ENCODE data around the gene EEFSEC.

Gene EEFSEC

DNA sequence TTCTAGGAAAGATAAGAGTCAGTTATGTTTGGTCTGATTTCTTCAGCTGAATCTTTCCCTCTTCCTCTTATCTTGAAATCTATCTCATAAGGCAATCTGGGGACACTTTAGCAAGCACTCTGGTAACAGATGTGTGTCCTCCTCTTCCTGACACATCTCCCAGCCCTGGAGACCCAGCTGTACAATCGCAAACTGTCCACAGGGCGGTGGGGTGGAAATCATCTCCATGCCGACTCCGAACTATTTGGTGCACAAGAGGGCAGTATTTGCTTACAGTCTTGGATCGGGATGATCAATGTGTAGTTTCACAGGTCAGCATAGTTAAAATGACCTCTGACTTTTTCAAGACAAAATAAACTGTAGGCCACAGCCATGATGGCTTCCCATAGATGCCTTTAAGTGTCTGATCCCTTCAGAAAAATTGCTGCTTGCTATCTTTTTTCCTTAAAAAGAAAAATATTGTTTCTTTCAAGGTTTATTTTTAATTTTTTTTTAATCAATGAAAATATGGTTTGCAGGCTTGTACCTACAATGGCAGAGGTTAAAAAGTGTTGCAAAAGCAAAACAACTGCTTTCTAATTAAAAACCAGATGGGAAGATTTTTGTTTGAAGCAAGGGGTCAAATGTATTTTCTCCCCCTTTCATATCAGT, 17.7 kb downstream of the EEFSEC start:
- Mint-ChIP-seq H3K9me3 (no peaks in the 10 kb centered on the region), H3K27ac (peak overlapping the region; percentile 18 to 62 (median 30)), H3K4me1 (peaks cover 58% of the 10 kb centered on the region), H3K27me3 (ENCODE audit: low read depth) (no peaks in the 10 kb centered on the region), H3K4me3 (peak overlapping the region in 1 of 3 experiments; percentile 31), H3K36me3 (ENCODE audit: low read depth) (peaks cover 4% of the 10 kb centered on the region)
- TF ChIP-seq, protein P1, sequence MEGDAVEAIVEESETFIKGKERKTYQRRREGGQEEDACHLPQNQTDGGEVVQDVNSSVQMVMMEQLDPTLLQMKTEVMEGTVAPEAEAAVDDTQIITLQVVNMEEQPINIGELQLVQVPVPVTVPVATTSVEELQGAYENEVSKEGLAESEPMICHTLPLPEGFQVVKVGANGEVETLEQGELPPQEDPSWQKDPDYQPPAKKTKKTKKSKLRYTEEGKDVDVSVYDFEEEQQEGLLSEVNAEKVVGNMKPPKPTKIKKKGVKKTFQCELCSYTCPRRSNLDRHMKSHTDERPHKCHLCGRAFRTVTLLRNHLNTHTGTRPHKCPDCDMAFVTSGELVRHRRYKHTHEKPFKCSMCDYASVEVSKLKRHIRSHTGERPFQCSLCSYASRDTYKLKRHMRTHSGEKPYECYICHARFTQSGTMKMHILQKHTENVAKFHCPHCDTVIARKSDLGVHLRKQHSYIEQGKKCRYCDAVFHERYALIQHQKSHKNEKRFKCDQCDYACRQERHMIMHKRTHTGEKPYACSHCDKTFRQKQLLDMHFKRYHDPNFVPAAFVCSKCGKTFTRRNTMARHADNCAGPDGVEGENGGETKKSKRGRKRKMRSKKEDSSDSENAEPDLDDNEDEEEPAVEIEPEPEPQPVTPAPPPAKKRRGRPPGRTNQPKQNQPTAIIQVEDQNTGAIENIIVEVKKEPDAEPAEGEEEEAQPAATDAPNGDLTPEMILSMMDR (IDR thresholded peaks at IDR 0.05; ENCODE audit: unreplicated experiment in 3 of 3), result peak; percentile 93 to 95 (median 94)

DNA sequence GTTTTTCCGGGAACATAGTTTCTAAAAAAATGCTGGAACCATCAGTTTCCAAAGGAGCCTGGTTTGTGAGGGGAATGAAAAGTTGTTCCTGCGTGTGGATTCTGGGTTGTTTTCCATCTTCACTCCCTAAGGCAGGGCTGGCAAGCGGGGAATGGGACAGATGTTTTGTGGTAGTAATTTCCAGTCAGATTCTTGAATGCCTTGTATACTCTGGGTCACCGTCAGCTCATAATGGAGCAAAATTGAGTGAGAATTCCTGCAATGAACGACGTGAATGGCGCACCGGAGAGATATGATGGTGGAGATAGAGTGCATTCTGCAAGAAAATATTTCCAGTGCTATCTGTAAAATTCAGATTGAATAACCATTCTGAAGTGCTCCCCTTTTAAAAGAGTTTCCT, 19.9 kb downstream of the EEFSEC start:
- Mint-ChIP-seq H3K27ac (peak overlapping the region; percentile 20 to 95 (median 59)), H3K4me1 (peaks cover 54% of the 10 kb centered on the region), H3K27me3 (ENCODE audit: low read depth) (no peaks in the 10 kb centered on the region), H3K4me3 (peak overlapping the region in 1 of 3 experiments; percentile 37), H3K36me3 (ENCODE audit: low read depth) (no peaks in the 10 kb centered on the region), H3K9me3 (no peaks in the 10 kb centered on the region)
- TF ChIP-seq, protein P1 (IDR thresholded peaks at IDR 0.05; ENCODE audit: unreplicated experiment in 3 of 3), result no peak

DNA sequence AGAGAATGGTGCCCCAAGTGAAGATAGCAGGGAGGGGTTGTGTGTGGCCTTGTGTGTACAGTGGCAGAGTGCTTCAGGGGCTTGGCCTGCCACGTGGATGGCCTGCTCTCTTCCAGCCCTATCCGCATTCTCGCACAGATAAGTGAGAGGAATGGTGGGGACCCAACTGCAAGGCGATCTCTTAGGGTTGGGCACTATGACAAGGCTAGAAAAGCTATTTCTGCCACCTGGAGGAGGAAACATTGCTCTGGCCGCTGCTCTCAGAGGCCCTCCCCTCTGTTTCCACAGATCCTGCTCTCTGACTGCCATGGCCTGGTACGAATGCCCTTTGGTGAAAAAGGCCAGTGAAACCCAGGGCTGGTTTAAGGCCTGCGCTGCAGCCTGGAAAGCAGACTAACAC, 20.6 kb downstream of the EEFSEC start:
- H3K27ac Mint-ChIP-seq, result peak overlapping the region; percentile 20 to 95 (median 59)
- no peaks in the 10 kb centered on the region for H3K36me3 Mint-ChIP-seq (ENCODE audit: low read depth)
- H3K4me3 Mint-ChIP-seq, result no peak overlapping the region
- H3K27me3 Mint-ChIP-seq (ENCODE audit: low read depth), result no peaks in the 10 kb centered on the region
- TF ChIP-seq, protein P1 (IDR thresholded peaks at IDR 0.05; ENCODE audit: unreplicated experiment in 3 of 3), result no peak
- H3K4me1 Mint-ChIP-seq, result peaks cover 52% of the 10 kb centered on the region
- H3K9me3 Mint-ChIP-seq, result no peaks in the 10 kb centered on the region

GRCh38 chr3:128174675-128175590, 21.7 kb downstream of the EEFSEC start:
- TF ChIP-seq, protein P1 (IDR thresholded peaks at IDR 0.05; ENCODE audit: unreplicated experiment in 3 of 3), result no peak
- peaks cover 61% of the 10 kb centered on the region for H3K4me1 Mint-ChIP-seq

DNA sequence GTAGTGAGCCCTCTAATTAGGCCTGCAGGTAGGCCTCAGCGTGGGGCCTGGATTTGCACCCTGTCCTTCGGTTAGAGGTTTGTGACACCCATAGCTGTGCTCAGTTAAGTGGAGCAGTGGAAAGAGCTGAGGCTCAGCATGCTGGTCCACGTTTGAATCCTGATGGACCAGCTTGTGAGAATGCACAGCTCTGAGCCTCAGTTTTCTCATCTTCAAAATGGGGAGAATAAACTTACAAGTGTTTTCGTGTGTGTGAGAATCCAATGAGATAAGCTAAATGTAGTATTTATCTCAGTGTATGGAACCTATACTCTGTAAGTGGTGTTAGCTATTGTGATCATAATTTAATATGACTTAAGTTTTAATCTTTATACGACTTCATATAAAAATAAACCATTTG, 22.5 kb downstream of the EEFSEC start:
- Mint-ChIP-seq H3K27me3 (ENCODE audit: low read depth) (peaks cover 3% of the 10 kb centered on the region), H3K4me1 (peaks cover 66% of the 10 kb centered on the region), H3K9me3 (no peaks in the 10 kb centered on the region), H3K27ac (peak overlapping the region in 1 of 3 experiments; percentile 88), H3K36me3 (ENCODE audit: low read depth) (no peaks in the 10 kb centered on the region), H3K4me3 (no peak overlapping the region)
- TF ChIP-seq, protein P1 (IDR thresholded peaks at IDR 0.05; ENCODE audit: unreplicated experiment in 3 of 3), result no peak

More at GRCh38 chr3:128174675-128175590, 21.7 kb downstream of the EEFSEC start:
- H3K27me3 Mint-ChIP-seq (ENCODE audit: low read depth), result no peaks in the 10 kb centered on the region
- no peak overlapping the region for H3K4me3 Mint-ChIP-seq
- H3K9me3 Mint-ChIP-seq, result no peaks in the 10 kb centered on the region
- H3K36me3 Mint-ChIP-seq (ENCODE audit: low read depth), result no peaks in the 10 kb centered on the region
- H3K27ac Mint-ChIP-seq, result peak overlapping the region; percentile 59 to 71 (median 65)

All from nephron (organoid).